ENCODE measurements around the gene GUCA1A. TPM values are rescaled to one million over a fixed set of nuclear protein-coding genes. Genes with fewer than 3 reads are reported as not detected.

The GUCA1A gene
- total RNA-seq, 1 donor from 2014 or later, result not detected

GRCh38 chr6:42224222-42225028, 51.3 kb downstream of the GUCA1A start:
- no peaks in the 10 kb centered on the region for H3K9me3 Mint-ChIP-seq
- peak; percentile 91 for ATAC-seq (ENCODE audit: low read depth)
- ChIA-PET POLR2A (interaction anchor here (0.7 to 1.4 kb wide), 5 partner anchors 12 to 829 kb away, joined by 3 to 8 read pairs (median 6); partner anchors contain the start of genes CUL7, RPL7L1 and TAF8), CTCF (interaction anchor here (0.8 to 1.4 kb wide), 2 partner anchors 9 to 323 kb away, joined by 3 to 4 read pairs; no protein-coding TSS in a partner anchor)
- no peaks in the 10 kb centered on the region for H3K36me3 Mint-ChIP-seq (ENCODE audit: low read depth)
- H3K4me3 Mint-ChIP-seq, result peak overlapping the region; percentile 72
- TF ChIP-seq CTCF (IDR thresholded peaks at IDR 0.05), result no peak
- peaks cover 13% of the 10 kb centered on the region for H3K4me1 Mint-ChIP-seq
- intact Hi-C loops (cut with micrococcal nuclease), result no loop called here
- no peak for DNase-seq
- H3K27ac Mint-ChIP-seq, result peak overlapping the region; percentile 88
- H3K27me3 Mint-ChIP-seq, result no peaks in the 10 kb centered on the region

DNA sequence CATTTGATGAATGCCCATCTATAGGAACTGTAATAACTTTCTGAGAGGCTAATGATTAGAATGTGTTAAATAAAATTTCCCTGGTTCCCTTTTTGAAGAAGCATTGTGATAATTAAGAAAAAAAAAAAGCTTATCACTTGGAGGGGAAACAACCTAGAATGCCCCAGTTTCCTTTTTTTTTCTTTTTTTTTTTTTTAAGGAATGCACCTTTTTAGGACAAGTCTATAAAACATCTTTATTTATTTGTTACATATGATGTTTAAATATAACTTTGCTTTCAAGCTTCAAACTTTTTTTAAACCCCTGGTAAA, 51.8 kb downstream of the GUCA1A start:
- peak overlapping the region; percentile 88 for H3K27ac Mint-ChIP-seq
- no peaks in the 10 kb centered on the region for H3K27me3 Mint-ChIP-seq
- no peaks in the 10 kb centered on the region for H3K9me3 Mint-ChIP-seq
- DNase-seq, result no peak
- peak overlapping the region; percentile 72 for H3K4me3 Mint-ChIP-seq
- POLR2A ChIA-PET, result interaction anchor here (0.5 to 1.4 kb wide), 7 partner anchors 13 to 828 kb away, joined by 3 to 6 read pairs (median 3); partner anchors contain the start of genes CUL7 and RPL7L1
- H3K36me3 Mint-ChIP-seq (ENCODE audit: low read depth), result no peaks in the 10 kb centered on the region
- intact Hi-C loops (cut with micrococcal nuclease), result no loop called here
- ATAC-seq (ENCODE audit: low read depth), result peak; percentile 15
- no peak for TF ChIP-seq CTCF (IDR thresholded peaks at IDR 0.05)
- CTCF ChIA-PET, result interaction anchor here (1.4 kb wide), 1 partner anchor 9 kb away, joined by 4 read pairs; no protein-coding TSS in a partner anchor
- peaks cover 13% of the 10 kb centered on the region for H3K4me1 Mint-ChIP-seq

DNA sequence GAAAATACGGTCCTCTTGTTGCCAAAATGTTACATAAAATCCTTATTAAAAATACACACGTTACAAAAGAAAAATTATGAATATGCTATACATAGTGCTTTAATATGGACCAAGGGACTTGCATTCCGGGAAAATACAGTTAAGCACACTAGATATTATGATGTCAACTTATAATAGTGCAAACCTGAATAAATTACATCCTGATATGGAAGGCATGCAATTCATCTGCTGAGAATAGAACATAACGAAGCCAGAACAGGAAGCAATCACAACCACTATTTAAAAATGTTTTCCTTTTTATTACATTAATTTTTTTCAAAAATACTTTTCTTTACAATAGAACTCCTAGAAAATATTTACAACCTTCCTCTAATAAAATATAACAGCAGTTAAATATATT, 52.3 kb downstream of the GUCA1A start:
- ChIA-PET CTCF (interaction anchor here (1.4 kb wide), 1 partner anchor 10 kb away, joined by 4 read pairs; no protein-coding TSS in a partner anchor), POLR2A (interaction anchor here (0.5 to 1.4 kb wide), 6 partner anchors 13 to 828 kb away, joined by 3 to 6 read pairs (median 3); partner anchors contain the start of gene CUL7)
- H3K4me1 Mint-ChIP-seq, result peaks cover 13% of the 10 kb centered on the region
- DNase-seq (no peak), ATAC-seq (ENCODE audit: low read depth) (no peak)
- H3K4me3 Mint-ChIP-seq, result no peak overlapping the region
- intact Hi-C loops (cut with micrococcal nuclease), result no loop called here
- no peaks in the 10 kb centered on the region for H3K9me3 Mint-ChIP-seq
- TF ChIP-seq CTCF (IDR thresholded peaks at IDR 0.05), result no peak
- H3K36me3 Mint-ChIP-seq (ENCODE audit: low read depth), result no peaks in the 10 kb centered on the region
- H3K27me3 Mint-ChIP-seq, result no peaks in the 10 kb centered on the region
- H3K27ac Mint-ChIP-seq, result peak overlapping the region; percentile 88

DNA sequence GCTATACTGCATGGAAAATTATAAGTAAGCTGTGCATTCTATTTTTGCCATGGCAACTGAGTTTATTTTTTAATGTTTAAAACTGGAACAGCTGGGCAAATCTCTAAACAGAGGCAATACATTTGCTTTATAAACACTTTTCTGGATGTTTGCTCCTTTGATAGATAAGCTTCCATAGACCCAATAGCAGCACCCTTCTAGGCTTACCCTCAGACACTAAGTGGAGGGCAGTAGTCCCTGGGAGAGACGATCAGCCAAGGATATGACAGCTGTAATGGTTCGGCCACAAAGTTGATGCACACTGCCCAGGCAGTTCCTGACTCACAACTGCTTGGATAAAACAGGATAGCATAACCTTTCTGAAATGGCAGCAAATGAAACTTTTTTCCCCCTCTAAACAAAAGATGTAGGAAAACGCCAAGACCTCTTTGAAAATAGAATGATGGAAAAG, 53.0 kb downstream of the GUCA1A start:
- DNase-seq (no peak), ATAC-seq (ENCODE audit: low read depth) (no peak)
- no peak overlapping the region for H3K4me3 Mint-ChIP-seq
- CTCF ChIA-PET, result interaction anchor here (1.4 kb wide), 1 partner anchor 11 kb away, joined by 4 read pairs; no protein-coding TSS in a partner anchor
- TF ChIP-seq CTCF (IDR thresholded peaks at IDR 0.05), result no peak
- no peak overlapping the region for H3K27ac Mint-ChIP-seq
- POLR2A ChIA-PET, result no interaction called here
- no peaks in the 10 kb centered on the region for H3K36me3 Mint-ChIP-seq (ENCODE audit: low read depth)
- H3K27me3 Mint-ChIP-seq, result no peaks in the 10 kb centered on the region
- H3K9me3 Mint-ChIP-seq, result no peaks in the 10 kb centered on the region
- intact Hi-C loops (cut with micrococcal nuclease), result no loop called here
- H3K4me1 Mint-ChIP-seq, result peaks cover 11% of the 10 kb centered on the region

GRCh38 chr6:42226645-42227143, 53.5 kb downstream of the GUCA1A start:
- no peaks in the 10 kb centered on the region for H3K36me3 Mint-ChIP-seq (ENCODE audit: low read depth)
- peaks cover 11% of the 10 kb centered on the region for H3K4me1 Mint-ChIP-seq
- CTCF ChIA-PET, result interaction anchor here (0.6 to 0.8 kb wide), 2 partner anchors 10 to 12 kb away, joined by 3 to 4 read pairs; no protein-coding TSS in a partner anchor
- intact Hi-C loops (cut with micrococcal nuclease), result no loop called here
- ATAC-seq (ENCODE audit: low read depth), result no peak
- no peak for DNase-seq
- H3K9me3 Mint-ChIP-seq, result no peaks in the 10 kb centered on the region
- POLR2A ChIA-PET, result interaction anchor here (1.2 kb wide), 1 partner anchor 9 kb away, joined by 3 read pairs; the partner anchor contains the start of gene MRPS10
- no peak overlapping the region for H3K4me3 Mint-ChIP-seq
- no peak for TF ChIP-seq CTCF (IDR thresholded peaks at IDR 0.05)
- no peaks in the 10 kb centered on the region for H3K27me3 Mint-ChIP-seq
- no peak overlapping the region for H3K27ac Mint-ChIP-seq

Data from activated B cell treated with CpG ODN at 0.5 μM for 24 hours (primary cell).